Body of pancreas (tissue), 4 donors: Measurements from ENCODE around the gene PWWP2B. TPM values are rescaled to one million over a fixed set of nuclear protein-coding genes. Genes with fewer than 3 reads are reported as not detected.

Experiments used
- ATAC-seq: fragments of 150-250 bp; one replicate; pipeline ENCODE4 v1.9.1; 2016
- DNase-seq, 4 donors: peaks; one replicate each; pipeline ENCODE4 v3.0.0-alpha.2; 2019
- H3K27ac ChIP-seq, 4 donors: fragments of 200-600 bp; sonication (generic); 1 replicate in 3 of 4; 2 replicates in 1 of 4; pipeline versions ENCODE4 v1.5.1 to v1.6.1; 2016 to 2019; ENCODE audit warnings: mild to moderate bottlenecking in 1 of 4, mixed read lengths in 1 of 4, moderate library complexity in 1 of 4
- H3K27me3 ChIP-seq, 2 donors: fragments of 200-600 bp; sonication (generic); one replicate each; pipeline ENCODE4 v1.6.0; 2016; ENCODE audit warnings: mild to moderate bottlenecking in 1 of 2
- H3K36me3 ChIP-seq, 2 donors: fragments of 200-600 bp; sonication (generic); replicated peaks in 1 of 2; 2 replicates each; pipeline ENCODE4 v1.5.1; 2016; ENCODE audit warnings: low read depth in 2 of 2; ENCODE audit not compliant: insufficient read depth in 1 of 2
- H3K4me1 ChIP-seq: fragments of 200-600 bp; sonication (generic); one replicate; pipeline ENCODE4 v1.6.0; 2016
- H3K4me3 ChIP-seq, 2 donors: fragments of 200-600 bp; sonication (generic); 1 replicate in 1 of 2; 2 replicates in 1 of 2; pipeline ENCODE4 v1.5.1; 2016 to 2019
- H3K9me3 ChIP-seq, 3 donors: fragments of 200-600 bp; sonication (generic); 1 replicate in 2 of 3; 2 replicates in 1 of 3; pipeline ENCODE4 v1.5.1; 2016
- CTCF ChIP-seq, 7 experiments: fragments of 450-650 bp in 4 of 7; fragments of 200-600 bp in 3 of 7; sonication (generic) in 3 of 7; IDR thresholded peaks; one replicate each; pipeline ENCODE4 v1.5.1; 2016 to 2019; ENCODE audit warnings: antibody characterized with exemption in 7 of 7
- POLR2A ChIP-seq, 3 donors: fragments of 450-650 bp; IDR thresholded peaks; one replicate each; pipeline ENCODE4 v1.6.1; 2016; ENCODE audit warnings: antibody characterized with exemption in 3 of 3, mild to moderate bottlenecking in 2 of 3
- WGBS, 2 donors: methylation state at CpG; one replicate each; pipeline ENCODE4 v1.1.5; 2017; 5-methylcytosine and 5-hydroxymethylcytosine counted together
- intact Hi-C: fragments of 100-400 bp; cut with DNase I; formaldehyde crosslinking; loops from one replicate; pipeline ENCODE4 v1.15.1; 2023
- total RNA-seq, 2 donors: library from RNA; depleted of rRNA; stranded (reverse); fragments of >200 nt; gene quantifications; one replicate each; pipeline ENCODE4 v1.1.0, GENCODE V29; 2016

Gene PWWP2B
- total RNA-seq, 2 donors from 2014 or later = 31.9 to 46.5 TPM

- Histone ChIP-seq H3K36me3 (no peaks in the 10 kb centered on the region), H3K27ac (peak overlapping the region; percentile 98 to 99 (median 98)), H3K4me1 (peaks cover 96% of the 10 kb centered on the region), H3K27me3 (no peaks in the 10 kb centered on the region), H3K9me3 (no peaks in the 10 kb centered on the region), H3K4me3 (no peak overlapping the region)
- no peak for DNase-seq
- no peak for ATAC-seq
- intact Hi-C loops = no loop called here
- 73 to 92% methylated on average over 10 to 16 of the region's 17 CpGs for WGBS, 2 donors
- TF ChIP-seq CTCF (IDR thresholded peaks at IDR 0.05) (no peak), POLR2A (IDR thresholded peaks at IDR 0.05) (no peak)
Measured at GRCh38 chr10:132406181-132406580, 9.2 kb downstream of the PWWP2B start.

- no peak for TF ChIP-seq POLR2A (IDR thresholded peaks at IDR 0.05)
- no peak for TF ChIP-seq CTCF (IDR thresholded peaks at IDR 0.05)
- H3K4me3 ChIP-seq = no peak overlapping the region
- ATAC-seq (no peak), DNase-seq (peak in 2 of 4 donors; percentile 16 to 29)
- no peaks in the 10 kb centered on the region for H3K27me3 ChIP-seq
- H3K9me3 ChIP-seq = no peaks in the 10 kb centered on the region
- peaks cover 96% of the 10 kb centered on the region for H3K4me1 ChIP-seq
- peak overlapping the region; percentile 98 to 99 (median 98) for H3K27ac ChIP-seq
- intact Hi-C loops = no loop called here
- no peaks in the 10 kb centered on the region for H3K36me3 ChIP-seq
- WGBS, 2 donors = 38 to 41% methylated on average over 10 to 15 of the region's 16 CpGs
Measured at GRCh38 chr10:132406750-132407149, 9.8 kb downstream of the PWWP2B start.

DNA sequence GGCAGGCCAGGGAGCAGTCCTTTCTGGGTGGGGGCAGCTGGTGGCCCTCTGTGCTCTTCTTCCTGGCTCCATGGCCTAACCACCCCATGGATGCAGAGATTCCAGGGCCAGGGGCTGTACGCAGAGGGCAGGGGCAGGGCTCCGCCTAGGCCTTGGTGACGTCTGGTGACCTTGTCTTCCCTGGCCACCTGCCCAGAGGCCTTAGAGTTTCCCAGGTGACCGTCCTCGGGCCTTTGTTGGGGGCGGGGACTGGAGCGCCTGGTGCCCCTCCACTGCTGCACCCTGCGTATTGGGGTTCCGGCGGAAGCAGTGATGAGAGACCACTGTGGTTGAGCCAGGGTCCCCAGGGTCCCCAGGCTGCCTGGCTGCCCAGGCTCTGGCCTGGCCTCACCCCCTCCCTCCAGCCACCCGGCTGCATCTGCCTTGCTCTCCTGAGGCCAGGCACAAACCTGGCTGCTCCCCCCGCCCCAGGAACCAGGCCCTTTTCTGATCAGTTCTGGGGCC lies 10.3 kb downstream of the PWWP2B start:
- Histone ChIP-seq H3K27me3 (no peaks in the 10 kb centered on the region), H3K4me3 (no peak overlapping the region), H3K36me3 (no peaks in the 10 kb centered on the region), H3K4me1 (peaks cover 96% of the 10 kb centered on the region), H3K9me3 (no peaks in the 10 kb centered on the region), H3K27ac (peak overlapping the region; percentile 98 to 99 (median 98))
- WGBS, 2 donors = 9 to 67% methylated on average over 1 to 11 of the region's 12 CpGs
- ATAC-seq = peak; percentile 70
- TF ChIP-seq POLR2A (IDR thresholded peaks at IDR 0.05) = no peak
- no peak for TF ChIP-seq CTCF (IDR thresholded peaks at IDR 0.05)
- peak; percentile 97 to 99 (median 98) for DNase-seq
- intact Hi-C loops = no loop called here

GRCh38 chr10:132407846-132408278 lies 10.9 kb downstream of the PWWP2B start:
- intact Hi-C loops = no loop called here
- ATAC-seq = peak; percentile 77
- H3K4me1 ChIP-seq = peaks cover 96% of the 10 kb centered on the region
- H3K9me3 ChIP-seq = no peaks in the 10 kb centered on the region
- peak overlapping the region; percentile 98 to 99 (median 98) for H3K27ac ChIP-seq
- H3K4me3 ChIP-seq = no peak overlapping the region
- TF ChIP-seq POLR2A (IDR thresholded peaks at IDR 0.05) (peak; percentile 56 to 85 (median 83)), CTCF (IDR thresholded peaks at IDR 0.05) (peak in 1 of 7 experiments; percentile 11)
- H3K27me3 ChIP-seq = no peaks in the 10 kb centered on the region
- no peaks in the 10 kb centered on the region for H3K36me3 ChIP-seq
- WGBS, 2 donors = 4% methylated on average over 17 of the region's 17 CpGs; no CpG with 5 or more reads in 1 of the 2 donors
- DNase-seq = peak; percentile 93 to 97 (median 95)

DNA sequence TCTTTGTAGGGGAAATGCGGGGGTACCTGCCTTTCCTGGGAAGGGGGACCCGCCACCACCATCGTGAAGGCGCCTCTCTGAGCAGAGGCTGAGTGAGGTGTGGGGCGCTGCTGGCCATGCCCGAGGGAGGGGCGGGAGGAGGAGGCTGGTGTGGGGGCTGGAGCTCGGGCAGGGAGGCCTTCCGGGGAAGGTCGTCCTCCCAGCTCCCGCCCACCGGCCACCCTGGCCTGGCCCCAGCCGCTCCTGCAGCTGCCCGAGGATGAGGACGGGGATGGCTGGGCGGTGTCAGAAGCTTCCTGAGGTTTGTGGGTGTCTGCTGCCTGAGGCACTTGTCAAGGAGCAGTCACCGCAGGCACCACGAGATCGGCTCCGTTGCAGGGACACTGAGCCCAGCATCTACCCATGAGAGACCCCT lies 11.4 kb downstream of the PWWP2B start:
- Histone ChIP-seq H3K4me1 (peaks cover 96% of the 10 kb centered on the region), H3K27me3 (no peaks in the 10 kb centered on the region), H3K4me3 (no peak overlapping the region), H3K9me3 (no peaks in the 10 kb centered on the region), H3K36me3 (no peaks in the 10 kb centered on the region), H3K27ac (peak overlapping the region; percentile 98 to 99 (median 98))
- TF ChIP-seq POLR2A (IDR thresholded peaks at IDR 0.05) = no peak
- TF ChIP-seq CTCF (IDR thresholded peaks at IDR 0.05) = no peak
- intact Hi-C loops = no loop called here
- ATAC-seq (no peak), DNase-seq (peak; percentile 48 to 69 (median 56))
- WGBS, 2 donors = 2 to 10% methylated on average over 9 to 20 of the region's 20 CpGs
